ENCODE data around the gene DLGAP4. TPM values are rescaled to one million over a fixed set of nuclear protein-coding genes. Genes with fewer than 3 reads are reported as not detected.

The DLGAP4 gene
- total and polyA plus RNA-seq, 8 donors: 15.1 to 92.2 (median 33.5) TPM

- 80 to 91% (median 89%) methylated on average over 3 of the region's 3 CpGs for WGBS, 5 donors
- intact Hi-C loops (cut with DNase I; ENCODE audit: low total_unique reads): no loop called here
- no peak overlapping the region for H3K4me3 ChIP-seq
- no peaks in the 10 kb centered on the region for H3K27me3 ChIP-seq
- TF ChIP-seq CTCF (IDR thresholded peaks at IDR 0.05): no peak
- no peak for TF ChIP-seq EP300 (IDR thresholded peaks at IDR 0.05)
- no peak for TF ChIP-seq POLR2AphosphoS5 (IDR thresholded peaks at IDR 0.05)
- no peak for TF ChIP-seq POLR2A (IDR thresholded peaks at IDR 0.05)
- no peak overlapping the region for H3K27ac ChIP-seq
- peaks cover 0 to 5% (median 0%) of the 10 kb centered on the region in 4 donors for H3K4me1 ChIP-seq
- no peaks in the 10 kb centered on the region for H3K9me3 ChIP-seq
- DNase-seq: no peak
- peaks cover under 1 to 18% (median 12%) of the 10 kb centered on the region in 4 donors for H3K36me3 ChIP-seq
These were observed 226.7 kb downstream of the DLGAP4 start for GRCh38 chr20:36532822-36533221.

GRCh38 chr20:36538026-36538722, 232.0 kb downstream of the DLGAP4 start:
- WGBS, 5 donors: 63 to 83% (median 80%) methylated on average over 11 of the region's 11 CpGs
- Histone ChIP-seq H3K27ac (peak overlapping the region in 4 of 5 donors; percentile 38 to 93 (median 66)), H3K27me3 (no peaks in the 10 kb centered on the region), H3K4me3 (no peak overlapping the region), H3K4me1 (peaks cover 5 to 30% (median 19%) of the 10 kb centered on the region in 4 donors), H3K9me3 (no peaks in the 10 kb centered on the region), H3K36me3 (no peaks in the 10 kb centered on the region)
- peak in 1 of 2 donors; percentile 46 for DNase-seq
- TF ChIP-seq CTCF (IDR thresholded peaks at IDR 0.05): no peak
- TF ChIP-seq POLR2A (IDR thresholded peaks at IDR 0.05): no peak
- no peak for TF ChIP-seq EP300 (IDR thresholded peaks at IDR 0.05)
- TF ChIP-seq POLR2AphosphoS5 (IDR thresholded peaks at IDR 0.05): no peak
- intact Hi-C loops (cut with DNase I; ENCODE audit: low total_unique reads): no loop called here

GRCh38 chr20:36540551-36541211, 234.5 kb downstream of the DLGAP4 start:
- no peaks in the 10 kb centered on the region for H3K9me3 ChIP-seq
- H3K4me3 ChIP-seq: peak overlapping the region; percentile 62 to 77 (median 72)
- peak overlapping the region; percentile 16 to 93 (median 91) for H3K27ac ChIP-seq
- WGBS, 5 donors: 47 to 57% (median 49%) methylated on average over 25 to 41 of the region's 41 CpGs
- intact Hi-C loops (cut with DNase I; ENCODE audit: low total_unique reads): no loop called here
- H3K27me3 ChIP-seq: no peaks in the 10 kb centered on the region
- no peak for DNase-seq
- peaks cover 5 to 55% (median 39%) of the 10 kb centered on the region in 4 donors for H3K4me1 ChIP-seq
- TF ChIP-seq CTCF (IDR thresholded peaks at IDR 0.05) (no peak), POLR2AphosphoS5 (IDR thresholded peaks at IDR 0.05) (no peak), EP300 (IDR thresholded peaks at IDR 0.05) (no peak), POLR2A (IDR thresholded peaks at IDR 0.05) (no peak)
- H3K36me3 ChIP-seq: peaks cover 0 to 11% (median 3%) of the 10 kb centered on the region in 4 donors

GRCh38 chr20:36541227-36541767, 235.2 kb downstream of the DLGAP4 start, which contains the start of gene MYL9:
MYL9 (plus strand) TSS chr20:36541519; CDS start chr20:36544885, 3,366 bp downstream.
- peak within 1 kb of the TSS; percentile 77 to 93 (median 91) for H3K27ac ChIP-seq
- H3K4me3 ChIP-seq: peak within 1 kb of the TSS; percentile 62 to 77 (median 72)
- WGBS, 5 donors: 3 to 13% (median 5%) methylated on average over 16 to 41 of the region's 41 CpGs; no CpG with 5 or more reads in 1 of the 5 donors
- no peaks in the 10 kb centered on the region for H3K9me3 ChIP-seq
- no peaks in the 10 kb centered on the region for H3K27me3 ChIP-seq
- H3K36me3 ChIP-seq: peaks cover 0 to 17% (median 6%) of the 10 kb centered on the region in 4 donors
- peaks cover 5 to 61% (median 42%) of the 10 kb centered on the region in 4 donors for H3K4me1 ChIP-seq
- no peak for TF ChIP-seq EP300 (IDR thresholded peaks at IDR 0.05)
- TF ChIP-seq POLR2AphosphoS5 (IDR thresholded peaks at IDR 0.05): no peak
- TF ChIP-seq CTCF (IDR thresholded peaks at IDR 0.05): no peak
- TF ChIP-seq POLR2A (IDR thresholded peaks at IDR 0.05): no peak
- intact Hi-C loops (cut with DNase I; ENCODE audit: low total_unique reads): no loop called here
- peak; percentile 85 to 94 for DNase-seq

Measured in stomach (tissue), 9 donors.